ENCODE results near the gene F7.

The F7 gene

DNA sequence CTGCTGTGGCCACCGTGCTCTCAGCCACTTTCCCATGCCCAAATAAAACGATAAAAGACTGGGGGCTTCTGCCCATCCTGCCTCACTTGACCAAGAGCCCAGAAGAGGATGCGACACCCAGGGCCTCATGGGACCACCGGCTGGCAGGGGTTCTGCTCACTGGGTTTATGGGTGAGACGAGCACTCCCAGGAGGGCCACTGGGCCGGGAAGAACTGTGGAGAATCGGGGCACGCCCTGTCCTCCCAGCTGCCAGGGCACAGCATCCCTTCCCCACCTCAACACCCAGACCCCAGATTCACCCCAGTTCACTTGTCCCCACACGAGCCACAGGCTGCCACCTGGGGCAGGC is 12.3 kb downstream of the F7 start:
- H3K27ac ChIP-seq: no peak overlapping the region
- TF ChIP-seq, protein P1, sequence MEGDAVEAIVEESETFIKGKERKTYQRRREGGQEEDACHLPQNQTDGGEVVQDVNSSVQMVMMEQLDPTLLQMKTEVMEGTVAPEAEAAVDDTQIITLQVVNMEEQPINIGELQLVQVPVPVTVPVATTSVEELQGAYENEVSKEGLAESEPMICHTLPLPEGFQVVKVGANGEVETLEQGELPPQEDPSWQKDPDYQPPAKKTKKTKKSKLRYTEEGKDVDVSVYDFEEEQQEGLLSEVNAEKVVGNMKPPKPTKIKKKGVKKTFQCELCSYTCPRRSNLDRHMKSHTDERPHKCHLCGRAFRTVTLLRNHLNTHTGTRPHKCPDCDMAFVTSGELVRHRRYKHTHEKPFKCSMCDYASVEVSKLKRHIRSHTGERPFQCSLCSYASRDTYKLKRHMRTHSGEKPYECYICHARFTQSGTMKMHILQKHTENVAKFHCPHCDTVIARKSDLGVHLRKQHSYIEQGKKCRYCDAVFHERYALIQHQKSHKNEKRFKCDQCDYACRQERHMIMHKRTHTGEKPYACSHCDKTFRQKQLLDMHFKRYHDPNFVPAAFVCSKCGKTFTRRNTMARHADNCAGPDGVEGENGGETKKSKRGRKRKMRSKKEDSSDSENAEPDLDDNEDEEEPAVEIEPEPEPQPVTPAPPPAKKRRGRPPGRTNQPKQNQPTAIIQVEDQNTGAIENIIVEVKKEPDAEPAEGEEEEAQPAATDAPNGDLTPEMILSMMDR (IDR thresholded peaks at IDR 0.05): no peak
- no peak for TF ChIP-seq ZFX (IDR thresholded peaks at IDR 0.05; ENCODE audit: borderline replicate concordance)

DNA sequence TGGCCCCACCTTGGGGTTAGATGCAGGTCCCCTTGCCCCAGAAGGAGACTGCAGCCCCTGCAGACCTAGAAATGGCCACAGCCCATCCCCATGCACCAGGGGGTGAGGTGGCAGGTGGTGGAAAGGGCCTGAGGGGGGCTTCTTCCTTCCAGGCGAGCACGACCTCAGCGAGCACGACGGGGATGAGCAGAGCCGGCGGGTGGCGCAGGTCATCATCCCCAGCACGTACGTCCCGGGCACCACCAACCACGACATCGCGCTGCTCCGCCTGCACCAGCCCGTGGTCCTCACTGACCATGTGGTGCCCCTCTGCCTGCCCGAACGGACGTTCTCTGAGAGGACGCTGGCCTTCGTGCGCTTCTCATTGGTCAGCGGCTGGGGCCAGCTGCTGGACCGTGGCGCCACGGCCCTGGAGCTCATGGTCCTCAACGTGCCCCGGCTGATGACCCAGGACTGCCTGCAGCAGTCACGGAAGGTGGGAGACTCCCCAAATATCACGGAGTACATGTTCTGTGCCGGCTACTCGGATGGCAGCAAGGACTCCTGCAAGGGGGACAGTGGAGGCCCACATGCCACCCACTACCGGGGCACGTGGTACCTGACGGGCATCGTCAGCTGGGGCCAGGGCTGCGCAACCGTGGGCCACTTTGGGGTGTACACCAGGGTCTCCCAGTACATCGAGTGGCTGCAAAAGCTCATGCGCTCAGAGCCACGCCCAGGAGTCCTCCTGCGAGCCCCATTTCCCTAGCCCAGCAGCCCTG is 12.8 kb downstream of the F7 start:
- TF ChIP-seq, protein P1 (IDR thresholded peaks at IDR 0.05): no peak
- TF ChIP-seq ZFX (IDR thresholded peaks at IDR 0.05; ENCODE audit: borderline replicate concordance): no peak
- H3K27ac ChIP-seq: no peak overlapping the region

DNA sequence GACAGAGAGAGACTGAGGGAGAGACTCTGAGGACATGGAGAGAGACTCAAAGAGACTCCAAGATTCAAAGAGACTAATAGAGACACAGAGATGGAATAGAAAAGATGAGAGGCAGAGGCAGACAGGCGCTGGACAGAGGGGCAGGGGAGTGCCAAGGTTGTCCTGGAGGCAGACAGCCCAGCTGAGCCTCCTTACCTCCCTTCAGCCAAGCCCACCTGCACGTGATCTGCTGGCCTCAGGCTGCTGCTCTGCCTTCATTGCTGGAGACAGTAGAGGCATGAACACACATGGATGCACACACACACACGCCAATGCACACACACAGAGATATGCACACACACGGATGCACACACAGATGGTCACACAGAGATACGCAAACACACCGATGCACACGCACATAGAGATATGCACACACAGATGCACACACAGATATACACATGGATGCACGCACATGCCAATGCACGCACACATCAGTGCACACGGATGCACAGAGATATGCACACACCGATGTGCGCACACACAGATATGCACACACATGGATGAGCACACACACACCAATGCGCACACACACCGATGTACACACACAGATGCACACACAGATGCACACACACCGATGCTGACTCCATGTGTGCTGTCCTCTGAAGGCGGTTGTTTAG is 13.7 kb downstream of the F7 start:
- TF ChIP-seq, protein P1 (IDR thresholded peaks at IDR 0.05): no peak
- no peak for TF ChIP-seq ZFX (IDR thresholded peaks at IDR 0.05; ENCODE audit: borderline replicate concordance)

DNA sequence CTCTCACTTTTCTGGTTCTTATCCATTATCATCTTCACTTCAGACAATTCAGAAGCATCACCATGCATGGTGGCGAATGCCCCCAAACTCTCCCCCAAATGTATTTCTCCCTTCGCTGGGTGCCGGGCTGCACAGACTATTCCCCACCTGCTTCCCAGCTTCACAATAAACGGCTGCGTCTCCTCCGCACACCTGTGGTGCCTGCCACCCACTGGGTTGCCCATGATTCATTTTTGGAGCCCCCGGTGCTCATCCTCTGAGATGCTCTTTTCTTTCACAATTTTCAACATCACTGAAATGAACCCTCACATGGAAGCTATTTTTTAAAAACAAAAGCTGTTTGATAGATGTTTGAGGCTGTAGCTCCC is 14.2 kb downstream of the F7 start:
- TF ChIP-seq ZFX (IDR thresholded peaks at IDR 0.05; ENCODE audit: borderline replicate concordance): no peak
- TF ChIP-seq, protein P1 (IDR thresholded peaks at IDR 0.05): no peak
- H3K27ac ChIP-seq: no peak overlapping the region

More for the DNA sequence above, 13.7 kb downstream of the F7 start:
- H3K27ac ChIP-seq: no peak overlapping the region

DNA sequence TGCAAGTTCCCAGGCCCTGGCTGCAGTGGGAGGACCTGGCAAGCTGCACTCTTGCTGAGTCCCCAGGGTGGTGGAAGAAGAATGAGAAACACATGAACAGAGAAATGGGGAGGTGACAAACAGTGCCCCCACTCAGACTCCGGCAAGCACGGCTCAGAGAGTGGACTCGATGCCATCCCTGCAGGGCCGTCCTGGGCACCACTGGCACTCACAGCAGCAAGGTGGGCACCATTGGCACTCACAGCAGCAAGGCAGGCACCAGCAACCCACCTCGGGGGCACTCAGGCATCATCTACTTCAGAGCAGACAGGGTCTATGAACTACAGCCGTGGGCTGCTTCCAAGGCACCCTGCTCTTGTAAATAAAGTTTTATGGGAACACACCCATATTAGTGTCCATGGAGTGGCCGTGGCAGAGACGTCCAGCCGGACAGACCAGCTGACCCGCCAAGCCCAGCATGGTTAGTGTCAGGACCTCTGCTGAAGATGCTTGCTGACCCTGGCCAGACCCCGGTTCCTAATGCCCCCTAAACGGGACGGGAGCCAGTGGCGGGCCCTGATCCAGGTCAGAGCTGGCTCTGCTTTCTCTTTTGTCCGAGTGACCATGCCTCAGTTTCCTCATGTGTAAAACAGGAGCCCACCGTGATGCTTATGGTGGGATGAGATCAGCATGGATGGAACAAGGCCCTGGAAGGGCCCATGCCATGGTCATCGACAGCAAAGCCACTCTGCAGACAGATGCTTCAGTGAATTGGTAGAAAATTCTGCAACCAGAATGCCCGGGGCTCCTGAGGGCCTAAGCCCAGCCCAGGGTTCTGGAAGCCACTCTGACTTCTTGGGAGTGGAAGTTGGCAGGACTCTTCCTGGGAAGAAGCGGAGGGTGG is 14.9 kb downstream of the F7 start:
- TF ChIP-seq ZFX (IDR thresholded peaks at IDR 0.05; ENCODE audit: borderline replicate concordance): no peak
- TF ChIP-seq, protein P1 (IDR thresholded peaks at IDR 0.05): no peak
- H3K27ac ChIP-seq: no peak overlapping the region

DNA sequence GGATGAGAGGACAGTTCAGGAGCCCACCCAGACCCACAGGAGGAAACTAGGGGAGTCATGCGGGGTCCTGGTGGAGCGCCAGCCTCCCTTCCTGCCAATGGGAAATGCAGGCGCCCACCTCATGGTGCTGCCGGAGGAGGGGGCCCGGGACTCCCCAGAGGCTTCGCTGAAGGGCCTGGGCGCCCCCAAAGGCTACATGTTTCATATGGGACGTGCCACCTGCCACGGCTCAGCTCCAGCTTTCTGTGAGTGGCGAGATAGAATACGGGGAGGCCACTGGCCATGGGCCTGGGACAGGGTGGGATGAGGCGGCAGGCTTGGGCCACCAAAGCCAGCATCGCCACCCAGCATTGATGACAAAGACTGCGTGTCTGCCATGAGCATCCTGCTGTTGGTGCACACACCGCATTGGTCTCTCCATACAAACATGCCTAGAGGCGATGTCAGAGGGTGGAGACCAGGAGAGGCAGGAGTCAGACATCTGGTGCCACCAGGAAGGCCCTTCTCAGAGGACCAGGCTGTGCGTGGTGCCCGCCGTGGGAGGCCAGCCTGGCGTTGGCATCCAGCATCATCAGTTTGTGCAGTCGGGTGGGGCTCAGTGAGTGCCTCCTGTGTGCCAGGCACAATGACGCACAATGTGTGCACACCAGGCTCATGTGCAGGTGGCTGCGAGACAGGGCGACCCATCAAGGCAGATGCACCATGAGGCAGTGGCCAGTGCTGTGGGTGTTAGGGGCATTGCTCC is 15.8 kb downstream of the F7 start:
- TF ChIP-seq, protein P1 (IDR thresholded peaks at IDR 0.05): no peak
- no peak for TF ChIP-seq ZFX (IDR thresholded peaks at IDR 0.05; ENCODE audit: borderline replicate concordance)
- no peak overlapping the region for H3K27ac ChIP-seq

Measured in 22Rv1 (cell line).